PC-9 (cell line): Measurements from ENCODE around the gene PIK3R4. TPM values are rescaled to one million over a fixed set of nuclear protein-coding genes. Genes with fewer than 3 reads are reported as not detected.

Source experiments
- BruUV-seq: library from RNA; stranded (reverse); fragments of 400-500 nt; replicated peaks from 2 replicates; lab custom pipeline; 2021; lab: Mats Ljungman, UMichigan
- CTCF ChIA-PET: fragments of 300-600 bp; sonication (Branson Sonifier 250); formaldehyde crosslinking; loops from one replicate; lab custom pipeline; 2022; ENCODE audit warnings: antibody characterized with exemption; lab: Charles Lee
- POLR2A ChIA-PET: fragments of 300-600 bp; sonication (Branson Sonifier 250); formaldehyde crosslinking; loops from one replicate; lab custom pipeline; 2022; ENCODE audit warnings: antibody characterized with exemption; ENCODE audit not compliant: unreplicated experiment; lab: Charles Lee
- DNase-seq, 2 experiments: peaks; one replicate each; pipeline versions ENCODE4 v3.0.0 to v3.0.0-alpha.2; 2015 to 2022; ENCODE audit warnings: mixed read lengths in 1 of 2
- H2AFZ ChIP-seq: fragments of 200-600 bp; sonication (generic); 2 replicates; pipeline ENCODE4 v1.8.1; 2017; ENCODE audit warnings: antibody characterized with exemption
- H3F3A ChIP-seq: fragments of 200-600 bp; sonication (generic); 2 replicates; pipeline ENCODE4 v1.8.1; 2017; ENCODE audit warnings: antibody characterized with exemption, mild to moderate bottlenecking, low read depth; ENCODE audit not compliant: insufficient read depth
- H3K27ac ChIP-seq: fragments of 200-600 bp; sonication (generic); 2 replicates; pipeline ENCODE4 v1.6.1; 2016; ENCODE audit warnings: mixed run types
- H3K27me3 ChIP-seq: fragments of 200-600 bp; sonication (generic); 2 replicates; pipeline ENCODE4 v1.6.1; 2016; ENCODE audit warnings: low read depth, mixed run types; ENCODE audit not compliant: insufficient read depth
- H3K36me3 ChIP-seq: fragments of 200-600 bp; sonication (generic); 2 replicates; pipeline ENCODE4 v1.6.1; 2016; ENCODE audit warnings: low read depth, mixed run types
- H3K4me1 ChIP-seq: fragments of 200-600 bp; sonication (generic); replicated peaks from 2 replicates; pipeline ENCODE4 v1.6.1; 2016; ENCODE audit warnings: mixed run types; ENCODE audit not compliant: insufficient read depth
- H3K4me2 ChIP-seq: fragments of 200-600 bp; sonication (generic); 2 replicates; pipeline ENCODE4 v1.6.1; 2017; ENCODE audit warnings: mixed run types
- H3K4me3 ChIP-seq: fragments of 200-600 bp; sonication (generic); 2 replicates; pipeline ENCODE4 v1.6.1; 2016; ENCODE audit warnings: mixed run types
- H3K79me2 ChIP-seq: fragments of 200-600 bp; sonication (generic); 2 replicates; pipeline ENCODE4 v1.6.1; 2017; ENCODE audit warnings: low read depth, mixed run types
- H3K9me2 ChIP-seq: fragments of 200-600 bp; sonication (generic); 2 replicates; pipeline ENCODE4 v1.8.1; 2017; ENCODE audit warnings: mild to moderate bottlenecking; ENCODE audit not compliant: insufficient read depth
- H3K9me3 ChIP-seq: fragments of 200-600 bp; sonication (generic); 2 replicates; pipeline ENCODE4 v1.8.1; 2016; ENCODE audit warnings: low read depth; ENCODE audit not compliant: insufficient read depth
- H4K20me1 ChIP-seq: fragments of 200-600 bp; sonication (generic); 2 replicates; pipeline ENCODE4 v1.8.1; 2017; ENCODE audit not compliant: insufficient read depth
- CTCF ChIP-seq: fragments of 200-600 bp; sonication (generic); conservative IDR thresholded peaks from 2 replicates; pipeline ENCODE4 v1.6.1; 2017; ENCODE audit warnings: mixed run types, antibody characterized with exemption, mild to moderate bottlenecking, moderate library complexity
- EZH2 ChIP-seq: fragments of 200-600 bp; sonication (generic); IDR thresholded peaks from 2 replicates; pipeline ENCODE4 v1.8.0; 2017; ENCODE audit warnings: antibody characterized with exemption, low read depth
- intact Hi-C: fragments of 100-400 bp; cut with micrococcal nuclease; formaldehyde crosslinking; loops from one replicate; pipeline ENCODE4 v1.10.0; 2022; ENCODE audit not compliant: unreplicated experiment
- total RNA-seq: library from RNA; stranded (reverse); gene quantifications from 2 replicates; pipeline ENCODE4 v1.2.3, GENCODE V29; 2021

The PIK3R4 gene
- total RNA-seq, 1 experiment from 2014 or later, result 35.2 TPM

- H3K27ac ChIP-seq, result no peak overlapping the region
- TF ChIP-seq CTCF, result no peak
- TF ChIP-seq EZH2, result no peak
- no peaks in the 10 kb centered on the region for H3K27me3 ChIP-seq
- no peaks in the 10 kb centered on the region for H3K79me2 ChIP-seq
- no peaks in the 10 kb centered on the region for H4K20me1 ChIP-seq
- no peak overlapping the region for H3K4me3 ChIP-seq
- intact Hi-C loops, result no loop called here
- DNase-seq, result no peak
- H3K4me2 ChIP-seq, result no peak overlapping the region
- H3K9me3 ChIP-seq, result no peaks in the 10 kb centered on the region
- no TSS peak for BruUV-seq
- H2AFZ ChIP-seq, result no peak overlapping the region
- ChIA-PET POLR2A (no interaction called here), CTCF (no interaction called here)
- H3K36me3 ChIP-seq, result no peaks in the 10 kb centered on the region
- no peaks in the 10 kb centered on the region for H3K9me2 ChIP-seq
- H3F3A ChIP-seq, result no peaks in the 10 kb centered on the region
- H3K4me1 ChIP-seq, result no peaks in the 10 kb centered on the region
Measured at GRCh38 chr3:130663092-130663491, 83.5 kb downstream of the PIK3R4 start.

GRCh38 chr3:130662501-130662996 is 84.1 kb downstream of the PIK3R4 start:
- Histone ChIP-seq H3K9me3 (no peaks in the 10 kb centered on the region), H3K27ac (no peak overlapping the region), H3K79me2 (no peaks in the 10 kb centered on the region), H3K4me2 (no peak overlapping the region), H3K4me1 (no peaks in the 10 kb centered on the region), H3K4me3 (no peak overlapping the region), H3K9me2 (no peaks in the 10 kb centered on the region), H3K36me3 (no peaks in the 10 kb centered on the region), H3K27me3 (no peaks in the 10 kb centered on the region), H3F3A (no peaks in the 10 kb centered on the region), H2AFZ (no peak overlapping the region), H4K20me1 (no peaks in the 10 kb centered on the region)
- BruUV-seq, result no TSS peak
- POLR2A ChIA-PET, result interaction anchor here (0.6 kb wide), 1 partner anchor 9 kb away, joined by 3 read pairs; no protein-coding TSS in a partner anchor
- CTCF ChIA-PET, result no interaction called here
- TF ChIP-seq EZH2 (no peak), CTCF (no peak)
- intact Hi-C loops, result no loop called here
- DNase-seq, result no peak

- Histone ChIP-seq H4K20me1 (no peaks in the 10 kb centered on the region), H3K27ac (no peak overlapping the region), H3K9me2 (no peaks in the 10 kb centered on the region), H3K79me2 (no peaks in the 10 kb centered on the region), H3K4me1 (no peaks in the 10 kb centered on the region), H3K9me3 (no peaks in the 10 kb centered on the region), H2AFZ (no peak overlapping the region), H3K36me3 (no peaks in the 10 kb centered on the region), H3K4me3 (no peak overlapping the region), H3K4me2 (no peak overlapping the region), H3F3A (no peaks in the 10 kb centered on the region), H3K27me3 (no peaks in the 10 kb centered on the region)
- CTCF ChIA-PET, result no interaction called here
- POLR2A ChIA-PET, result no interaction called here
- TF ChIP-seq EZH2 (no peak), CTCF (no peak)
- no peak for DNase-seq
- no TSS peak for BruUV-seq
- intact Hi-C loops, result no loop called here
Measured at GRCh38 chr3:130661140-130661891, 85.3 kb downstream of the PIK3R4 start.
